Subcutaneous adipose tissue (tissue), 4 donors: Measurements from ENCODE around the gene PKP4. TPM values are rescaled to one million over a fixed set of nuclear protein-coding genes. Genes with fewer than 3 reads are reported as not detected.

ENCODE experiments used
- CTCF ChIP-seq: fragments of 450-650 bp; IDR thresholded peaks from one replicate; pipeline ENCODE4 v1.5.1; 2016; ENCODE audit warnings: low read depth, mild to moderate bottlenecking, control low read depth, antibody characterized with exemption, moderate library complexity
- total RNA-seq, 4 donors: library from RNA; depleted of rRNA; stranded (reverse); fragments of >200 nt; gene quantifications; one replicate each; pipeline ENCODE4 v1.1.0, GENCODE V29; 2016

The PKP4 gene, protein sequence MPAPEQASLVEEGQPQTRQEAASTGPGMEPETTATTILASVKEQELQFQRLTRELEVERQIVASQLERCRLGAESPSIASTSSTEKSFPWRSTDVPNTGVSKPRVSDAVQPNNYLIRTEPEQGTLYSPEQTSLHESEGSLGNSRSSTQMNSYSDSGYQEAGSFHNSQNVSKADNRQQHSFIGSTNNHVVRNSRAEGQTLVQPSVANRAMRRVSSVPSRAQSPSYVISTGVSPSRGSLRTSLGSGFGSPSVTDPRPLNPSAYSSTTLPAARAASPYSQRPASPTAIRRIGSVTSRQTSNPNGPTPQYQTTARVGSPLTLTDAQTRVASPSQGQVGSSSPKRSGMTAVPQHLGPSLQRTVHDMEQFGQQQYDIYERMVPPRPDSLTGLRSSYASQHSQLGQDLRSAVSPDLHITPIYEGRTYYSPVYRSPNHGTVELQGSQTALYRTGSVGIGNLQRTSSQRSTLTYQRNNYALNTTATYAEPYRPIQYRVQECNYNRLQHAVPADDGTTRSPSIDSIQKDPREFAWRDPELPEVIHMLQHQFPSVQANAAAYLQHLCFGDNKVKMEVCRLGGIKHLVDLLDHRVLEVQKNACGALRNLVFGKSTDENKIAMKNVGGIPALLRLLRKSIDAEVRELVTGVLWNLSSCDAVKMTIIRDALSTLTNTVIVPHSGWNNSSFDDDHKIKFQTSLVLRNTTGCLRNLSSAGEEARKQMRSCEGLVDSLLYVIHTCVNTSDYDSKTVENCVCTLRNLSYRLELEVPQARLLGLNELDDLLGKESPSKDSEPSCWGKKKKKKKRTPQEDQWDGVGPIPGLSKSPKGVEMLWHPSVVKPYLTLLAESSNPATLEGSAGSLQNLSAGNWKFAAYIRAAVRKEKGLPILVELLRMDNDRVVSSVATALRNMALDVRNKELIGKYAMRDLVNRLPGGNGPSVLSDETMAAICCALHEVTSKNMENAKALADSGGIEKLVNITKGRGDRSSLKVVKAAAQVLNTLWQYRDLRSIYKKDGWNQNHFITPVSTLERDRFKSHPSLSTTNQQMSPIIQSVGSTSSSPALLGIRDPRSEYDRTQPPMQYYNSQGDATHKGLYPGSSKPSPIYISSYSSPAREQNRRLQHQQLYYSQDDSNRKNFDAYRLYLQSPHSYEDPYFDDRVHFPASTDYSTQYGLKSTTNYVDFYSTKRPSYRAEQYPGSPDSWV
- 10 to 100 TPM; 29.6 to 90.6 (median 68.0) TPM for total RNA-seq

GRCh38 chr2:158456309-158457066, at the start of gene PKP4, which contains the start of gene CCDC148:
Gene PKP4 (plus strand): TSS chr2:158456952. CDS start chr2:158533185, 76,233 bp downstream.
Gene CCDC148 (minus strand): TSS chr2:158456753. CDS start chr2:158456439, 314 bp downstream.
- no peak for TF ChIP-seq CTCF

DNA sequence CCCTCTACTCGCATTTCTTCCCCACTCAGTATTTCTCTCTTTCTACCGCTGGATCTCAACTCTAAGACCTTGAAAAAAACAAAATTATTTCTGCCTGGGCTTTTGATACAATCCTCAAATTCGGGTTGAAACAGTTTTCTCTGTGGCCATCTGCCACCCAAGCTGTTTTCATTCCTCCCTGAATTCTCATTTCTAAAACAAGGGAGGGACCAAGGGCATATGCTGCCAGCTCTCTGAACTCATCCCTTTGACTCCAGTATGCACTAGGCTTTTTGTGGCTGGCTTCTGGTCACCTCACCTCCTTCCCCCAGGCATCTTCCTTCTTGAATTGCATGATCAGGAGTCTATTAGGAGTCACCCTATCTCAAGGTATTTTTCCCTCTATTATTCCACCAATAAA, 49.7 kb upstream of the PKP4 start:
- TF ChIP-seq CTCF, result no peak

- no peak for TF ChIP-seq CTCF
Observed at GRCh38 chr2:158410132-158410531, 46.6 kb upstream of the PKP4 start.

- TF ChIP-seq CTCF, result no peak
Observed at GRCh38 chr2:158411748-158412147, 45.0 kb upstream of the PKP4 start.

DNA sequence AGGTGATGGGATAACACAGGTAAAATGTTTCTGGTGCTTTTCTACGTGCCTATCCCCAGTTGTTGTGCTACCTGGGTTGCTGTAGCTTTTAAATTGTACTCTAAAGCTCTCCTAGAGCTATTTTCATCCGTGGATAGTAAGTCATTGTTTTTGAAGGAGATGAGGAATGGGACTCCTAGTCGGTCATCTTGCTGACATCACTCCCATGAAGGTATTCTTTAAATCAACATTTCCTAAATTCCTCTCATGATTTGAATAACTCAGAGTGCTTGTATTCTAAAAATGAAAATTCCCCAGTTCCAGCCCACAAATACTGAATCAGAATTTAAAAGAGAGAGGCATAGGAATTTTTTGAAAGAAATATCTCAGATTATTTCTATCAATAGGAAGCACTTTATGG, 44.5 kb upstream of the PKP4 start:
- TF ChIP-seq CTCF, result no peak

- no peak for TF ChIP-seq CTCF
Observed at GRCh38 chr2:158413581-158413980, 43.2 kb upstream of the PKP4 start.
